GM12892 (cell line): ENCODE measurements around the gene FCMR.

Source experiments
- POLR2A ChIP-seq: IDR thresholded peaks from 2 replicates; pipeline ENCODE4 v1.6.1; 2011; ENCODE audit warnings: low read depth, low read length, control low read depth
- POLR2AphosphoS5 ChIP-seq: IDR thresholded peaks from 2 replicates; pipeline ENCODE4 v1.6.1; 2011; ENCODE audit warnings: low read depth, low read length, control low read depth
- TAF1 ChIP-seq: IDR thresholded peaks from 2 replicates; pipeline ENCODE4 v1.6.1; 2011; ENCODE audit warnings: low read depth, mild to moderate bottlenecking, control low read depth, low read length, borderline replicate concordance

GRCh38 chr1:206867239-206867638 lies 54.5 kb downstream of the FCMR start:
- no peak for TF ChIP-seq POLR2A
- no peak for TF ChIP-seq TAF1
- TF ChIP-seq POLR2AphosphoS5, result no peak
